ENCODE data around the gene PDSS2.

PDSS2 gene

DNA sequence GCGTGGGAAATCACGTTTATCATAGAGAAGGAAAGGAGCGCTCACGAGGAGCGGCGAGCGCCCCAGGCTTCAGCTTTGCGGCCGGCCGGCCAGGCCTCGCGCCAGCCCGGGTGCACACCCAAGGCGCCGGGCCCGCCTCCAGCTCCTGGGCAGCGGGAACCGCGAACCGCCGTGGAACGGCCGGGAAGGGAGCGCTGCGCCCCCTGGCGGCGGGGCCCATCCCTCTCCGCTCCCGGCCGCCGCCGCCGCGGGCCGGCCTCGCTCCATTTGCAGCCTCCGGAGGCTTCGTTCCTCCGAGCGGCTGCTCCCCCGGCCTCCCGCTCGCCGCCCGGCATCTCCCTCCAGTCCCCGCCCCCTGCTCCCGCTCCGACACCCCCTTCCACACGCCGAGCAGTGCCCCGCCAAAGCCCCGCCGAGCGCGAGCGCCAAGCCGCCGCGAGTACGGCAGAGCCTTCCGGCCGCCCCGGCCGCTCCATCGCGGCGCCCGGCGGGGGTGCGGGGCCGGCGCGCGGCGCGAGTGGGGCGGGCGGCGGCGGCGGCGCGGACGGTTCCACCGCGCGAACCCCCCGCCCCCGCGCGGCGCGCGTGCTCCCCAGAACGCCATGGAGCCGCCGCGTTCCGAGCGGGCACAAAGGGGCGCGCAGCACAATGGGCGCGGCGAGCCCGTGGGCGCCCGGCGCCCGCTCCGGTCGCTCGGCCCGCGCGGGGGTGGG lies 345.0 kb downstream of the PDSS2 start:
- DNase-seq, result peak; percentile 96

- no peak for DNase-seq
Measured at GRCh38 chr6:107110200-107110599, 349.2 kb downstream of the PDSS2 start.

DNA sequence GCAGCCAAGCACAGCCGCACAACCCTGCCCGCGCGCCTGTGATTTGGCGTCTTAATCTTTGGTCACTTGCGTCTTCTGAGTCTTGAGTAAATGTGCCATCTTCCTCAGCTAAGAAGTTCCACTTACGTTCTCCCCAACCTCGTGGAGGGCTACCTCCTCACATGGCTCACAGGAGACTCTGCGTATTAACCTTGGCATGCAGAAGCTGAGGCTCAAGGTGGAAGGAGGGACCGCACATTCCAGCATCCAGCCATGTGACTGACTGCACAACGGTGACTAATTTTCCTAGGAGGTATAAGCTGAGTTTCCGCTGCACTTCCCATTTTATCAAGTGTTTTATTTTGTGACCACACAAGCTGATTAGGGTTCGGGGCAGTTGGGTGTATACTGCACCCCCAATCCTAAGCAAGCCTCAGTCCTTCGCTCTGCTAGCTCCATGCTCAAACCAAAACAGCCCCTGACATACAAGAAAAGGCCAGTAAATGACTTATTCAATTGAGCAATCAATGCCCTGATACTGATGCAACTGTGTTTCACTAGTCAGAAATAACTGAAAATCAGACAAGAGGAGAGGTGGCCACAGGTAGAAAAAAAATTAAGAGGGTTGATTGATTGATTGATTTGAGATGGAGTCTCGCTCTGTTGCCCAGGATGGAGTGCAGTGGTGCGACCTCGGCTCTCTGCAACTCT lies 351.0 kb downstream of the PDSS2 start:
- no peak for DNase-seq

- DNase-seq, result no peak
Measured at GRCh38 chr6:107107791-107108190, 351.6 kb downstream of the PDSS2 start.

DNA sequence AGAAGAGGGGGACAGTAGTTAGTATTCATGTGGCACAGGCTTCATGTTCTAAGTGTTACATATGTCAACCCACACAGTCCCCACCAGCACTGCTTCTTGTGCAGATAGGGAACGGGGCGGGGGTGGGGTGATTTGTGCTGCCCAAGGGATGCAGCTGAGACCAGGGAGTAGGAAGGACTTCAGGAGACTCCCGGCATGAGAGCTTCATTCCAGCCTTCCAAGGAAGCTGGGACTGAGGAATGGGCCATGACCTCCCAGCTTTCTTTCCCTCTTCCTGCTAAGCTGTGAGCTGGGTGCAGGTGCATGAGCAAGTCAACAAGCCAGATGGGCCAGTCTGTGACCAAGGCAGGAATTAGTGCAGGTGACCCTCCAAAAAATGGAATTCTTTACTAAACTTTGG lies 353.2 kb downstream of the PDSS2 start:
- DNase-seq, result no peak

- DNase-seq, result no peak
Measured at GRCh38 chr6:107105511-107106116, 353.8 kb downstream of the PDSS2 start.

- peak; percentile 77 for DNase-seq
Measured at GRCh38 chr6:107103082-107103481, 356.3 kb downstream of the PDSS2 start.

Data from NCI-H69 (cell line).